Cardiac muscle cell (in vitro differentiated cells and primary cell): ENCODE results near the gene DLL4. TPM values are rescaled to one million over a fixed set of nuclear protein-coding genes. Genes with fewer than 3 reads are reported as not detected.

Experiments
- DNase-seq, 2 donors: peaks; one replicate each; pipeline versions ENCODE4 v3.0.0 to v3.0.0-alpha.2; 2010 to 2017; ENCODE audit warnings: low read depth in 1 of 2, low spot score in 1 of 2
- H3K27ac ChIP-seq: fragments of 200-600 bp; sonication (generic); 2 replicates; pipeline ENCODE4 v1.5.1; 2016
- H3K27me3 ChIP-seq: fragments of 200-600 bp; sonication (generic); 2 replicates; pipeline ENCODE4 v1.6.0; 2016; ENCODE audit warnings: control low read depth
- H3K36me3 ChIP-seq: fragments of 200-600 bp; sonication (generic); 2 replicates; pipeline ENCODE4 v1.5.1; 2016; ENCODE audit warnings: control low read depth
- H3K4me1 ChIP-seq: fragments of 200-600 bp; sonication (generic); 2 replicates; pipeline ENCODE4 v1.8.1; 2017; ENCODE audit warnings: low read depth, mild to moderate bottlenecking, mixed run types
- H3K4me3 ChIP-seq: fragments of 200-600 bp; sonication (generic); 2 replicates; pipeline ENCODE4 v1.5.1; 2016; ENCODE audit warnings: mild to moderate bottlenecking
- H3K9me3 ChIP-seq: fragments of 200-600 bp; sonication (generic); 2 replicates; pipeline ENCODE4 v1.5.1; 2017; ENCODE audit warnings: low read depth, mild to moderate bottlenecking, control low read depth
- CTCF ChIP-seq: IDR thresholded peaks from 2 replicates; pipeline ENCODE4 v1.5.1; 2012; ENCODE audit warnings: low read depth, mild to moderate bottlenecking, low read length
- polyA plus RNA-seq: library from polyadenylated mRNA; unstranded; fragments of >200 nt; fragmentation: Nextera tagmentation; extraction: Ambion mirVana; gene quantifications from 2 replicates; pipeline ENCODE4 v1.2.1, GENCODE V29; 2016
- total RNA-seq: library from RNA; depleted of rRNA; stranded (reverse); fragments of >200 nt; gene quantifications from 2 replicates; pipeline ENCODE4 v1.2.3, GENCODE V29; 2016

The DLL4 gene
- total and polyA plus RNA-seq, 2 experiments from 2014 or later: 0.71 TPM; not detected in 1

DNA sequence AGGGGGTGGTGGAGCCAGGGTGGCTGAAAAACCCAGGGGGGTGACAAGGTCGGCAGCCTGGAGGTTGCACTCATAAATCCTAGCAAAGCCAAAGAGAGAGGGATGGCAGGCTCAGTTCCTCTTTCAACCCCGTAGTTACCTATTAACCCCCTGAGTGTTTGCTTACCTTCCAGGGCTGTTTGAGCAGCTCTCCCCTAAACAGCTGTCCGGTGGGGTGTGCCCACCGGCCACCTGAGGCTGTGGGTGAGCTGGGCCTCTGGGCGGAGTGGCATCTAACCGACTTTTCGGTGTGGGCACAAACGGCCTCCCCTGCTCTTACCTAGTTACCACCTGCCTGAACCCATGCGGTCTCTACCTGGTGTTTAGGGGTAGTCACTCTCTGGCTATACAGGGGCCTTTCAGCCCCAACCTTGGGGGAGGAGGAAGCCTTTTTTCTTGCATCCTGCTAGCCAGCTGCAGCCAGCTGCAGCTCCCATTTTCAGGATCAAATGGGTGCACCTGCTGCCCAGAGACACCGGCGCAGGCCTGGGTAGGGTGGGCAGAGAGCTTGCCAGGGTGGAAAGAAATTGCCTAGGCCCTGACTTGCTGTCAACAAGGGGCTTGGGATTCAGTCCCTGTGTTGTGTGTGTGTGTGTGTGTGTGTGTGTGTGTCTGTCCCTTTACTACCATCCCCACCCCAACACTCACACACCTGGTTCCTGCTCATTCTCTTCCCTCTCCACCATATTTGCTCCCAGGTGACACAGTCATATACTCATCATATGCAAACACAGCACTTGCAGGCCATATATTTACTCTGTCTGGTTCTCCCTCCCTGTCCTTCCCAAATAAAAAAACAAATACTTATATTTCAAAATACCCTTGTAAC, 3.7 kb downstream of the DLL4 start:
- H3K9me3 ChIP-seq: no peaks in the 10 kb centered on the region
- no peak overlapping the region for H3K4me3 ChIP-seq
- peaks cover 4% of the 10 kb centered on the region for H3K4me1 ChIP-seq
- no peak overlapping the region for H3K27ac ChIP-seq
- DNase-seq: no peak
- TF ChIP-seq CTCF: no peak
- peaks cover 76% of the 10 kb centered on the region for H3K27me3 ChIP-seq
- no peaks in the 10 kb centered on the region for H3K36me3 ChIP-seq

- no peak for TF ChIP-seq CTCF
- Histone ChIP-seq H3K4me3 (no peak overlapping the region), H3K36me3 (no peaks in the 10 kb centered on the region), H3K27ac (no peak overlapping the region), H3K4me1 (peaks cover 4% of the 10 kb centered on the region), H3K9me3 (no peaks in the 10 kb centered on the region), H3K27me3 (peaks cover 70% of the 10 kb centered on the region)
- no peak for DNase-seq
Observed at GRCh38 chr15:40933517-40933902, 4.4 kb downstream of the DLL4 start.

DNA sequence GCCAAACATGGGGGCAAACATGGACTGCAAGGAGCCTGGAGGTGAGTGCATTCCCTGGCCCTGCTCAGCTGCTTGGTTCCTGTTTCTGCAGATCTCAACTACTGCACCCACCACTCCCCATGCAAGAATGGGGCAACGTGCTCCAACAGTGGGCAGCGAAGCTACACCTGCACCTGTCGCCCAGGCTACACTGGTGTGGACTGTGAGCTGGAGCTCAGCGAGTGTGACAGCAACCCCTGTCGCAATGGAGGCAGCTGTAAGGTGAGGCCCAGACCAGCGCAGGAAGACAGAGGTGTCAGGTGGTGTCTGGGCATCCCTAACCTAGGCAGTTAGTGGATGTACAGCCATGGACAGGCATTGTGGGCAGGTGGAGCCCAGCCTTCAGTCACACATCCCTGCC, 5.3 kb downstream of the DLL4 start:
- no peak for TF ChIP-seq CTCF
- DNase-seq: no peak
- Histone ChIP-seq H3K27me3 (peaks cover 61% of the 10 kb centered on the region), H3K4me1 (peaks cover 2% of the 10 kb centered on the region), H3K9me3 (no peaks in the 10 kb centered on the region), H3K36me3 (no peaks in the 10 kb centered on the region), H3K4me3 (no peak overlapping the region), H3K27ac (no peak overlapping the region)

DNA sequence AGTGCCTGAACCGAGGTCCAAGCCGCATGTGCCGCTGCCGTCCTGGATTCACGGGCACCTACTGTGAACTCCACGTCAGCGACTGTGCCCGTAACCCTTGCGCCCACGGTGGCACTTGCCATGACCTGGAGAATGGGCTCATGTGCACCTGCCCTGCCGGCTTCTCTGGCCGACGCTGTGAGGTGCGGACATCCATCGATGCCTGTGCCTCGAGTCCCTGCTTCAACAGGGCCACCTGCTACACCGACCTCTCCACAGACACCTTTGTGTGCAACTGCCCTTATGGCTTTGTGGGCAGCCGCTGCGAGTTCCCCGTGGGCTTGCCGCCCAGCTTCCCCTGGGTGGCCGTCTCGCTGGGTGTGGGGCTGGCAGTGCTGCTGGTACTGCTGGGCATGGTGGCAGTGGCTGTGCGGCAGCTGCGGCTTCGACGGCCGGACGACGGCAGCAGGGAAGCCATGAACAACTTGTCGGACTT, 7.1 kb downstream of the DLL4 start:
- TF ChIP-seq CTCF: no peak
- no peaks in the 10 kb centered on the region for H3K36me3 ChIP-seq
- H3K27ac ChIP-seq: no peak overlapping the region
- no peak for DNase-seq
- H3K4me3 ChIP-seq: no peak overlapping the region
- peaks cover 6% of the 10 kb centered on the region for H3K4me1 ChIP-seq
- H3K27me3 ChIP-seq: peaks cover 53% of the 10 kb centered on the region
- H3K9me3 ChIP-seq: no peaks in the 10 kb centered on the region

GRCh38 chr15:40936709-40937666, 7.8 kb downstream of the DLL4 start:
- no peaks in the 10 kb centered on the region for H3K9me3 ChIP-seq
- peaks cover 46% of the 10 kb centered on the region for H3K27me3 ChIP-seq
- DNase-seq: no peak
- no peak overlapping the region for H3K27ac ChIP-seq
- H3K4me3 ChIP-seq: no peak overlapping the region
- no peak for TF ChIP-seq CTCF
- H3K36me3 ChIP-seq: no peaks in the 10 kb centered on the region
- H3K4me1 ChIP-seq: peaks cover 8% of the 10 kb centered on the region
